Measurements from ENCODE around the gene CHN2.

CHN2 gene

GRCh38 chr7:29209745-29210144 is 15.2 kb downstream of the CHN2 start:
- no peak for TF ChIP-seq POLR2AphosphoS5 (IDR thresholded peaks at IDR 0.05; ENCODE audit: low read depth, low read length)
- no peak for TF ChIP-seq REST (IDR thresholded peaks at IDR 0.05; ENCODE audit: insufficient read depth in 1 of 2, low read depth in 2 of 2, low read length in 2 of 2)
- no peak for TF ChIP-seq FOXP2 (optimal IDR thresholded peaks at IDR 0.05; ENCODE audit: borderline replicate concordance, extremely low read depth, extremely low read length, insufficient read depth)

DNA sequence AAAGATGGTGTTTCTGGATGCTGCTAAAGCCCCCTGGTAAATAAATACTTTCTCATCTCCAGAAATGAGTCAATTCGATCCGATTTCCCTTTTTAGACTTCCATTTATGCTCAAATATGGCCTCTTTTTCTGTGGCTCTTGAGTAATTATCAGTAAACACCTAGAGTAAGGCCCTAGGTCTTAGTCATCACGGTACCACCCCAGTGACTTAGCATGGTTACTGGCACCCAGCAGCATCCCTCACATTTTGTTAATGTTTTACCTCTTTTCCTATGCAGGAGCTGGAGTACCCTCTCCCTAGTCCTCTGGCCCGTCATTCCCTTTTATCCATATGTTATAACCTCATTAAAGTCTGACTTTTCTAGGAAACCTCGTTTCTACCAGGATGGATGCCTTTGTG is 19.5 kb downstream of the CHN2 start:
- no peak for TF ChIP-seq POLR2AphosphoS5 (IDR thresholded peaks at IDR 0.05; ENCODE audit: low read depth, low read length)

DNA sequence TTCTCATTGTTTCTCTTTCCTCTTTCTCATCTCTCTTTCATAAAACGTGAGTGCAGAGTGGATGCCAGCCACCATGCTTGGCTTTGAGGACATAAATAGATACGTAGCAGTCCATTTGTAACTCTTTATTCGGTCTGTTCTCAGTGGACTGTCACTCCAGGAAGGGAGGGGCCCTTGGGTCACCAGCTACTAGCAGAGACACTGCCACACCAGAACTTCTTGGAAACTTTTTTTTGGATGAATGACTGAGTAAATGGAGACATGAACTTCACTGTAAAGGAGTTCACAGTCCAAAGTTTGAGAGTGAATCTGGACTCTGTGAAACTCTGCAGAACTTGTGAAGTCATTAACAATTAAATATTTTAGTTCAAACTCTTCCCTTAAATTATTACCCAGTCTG is 20.2 kb downstream of the CHN2 start:
- TF ChIP-seq FOXP2 (optimal IDR thresholded peaks at IDR 0.05; ENCODE audit: borderline replicate concordance, extremely low read depth, extremely low read length, insufficient read depth), result no peak
- TF ChIP-seq TAF1 (IDR thresholded peaks at IDR 0.05; ENCODE audit: borderline replicate concordance, insufficient read depth, low read length), result no peak
- TF ChIP-seq POLR2AphosphoS5 (IDR thresholded peaks at IDR 0.05; ENCODE audit: low read depth, low read length), result no peak
- no peak for TF ChIP-seq REST (IDR thresholded peaks at IDR 0.05; ENCODE audit: insufficient read depth in 1 of 2, low read depth in 2 of 2, low read length in 2 of 2)
- TF ChIP-seq SIN3A (IDR thresholded peaks at IDR 0.05; ENCODE audit: borderline replicate concordance, insufficient read depth, low read length), result no peak

DNA sequence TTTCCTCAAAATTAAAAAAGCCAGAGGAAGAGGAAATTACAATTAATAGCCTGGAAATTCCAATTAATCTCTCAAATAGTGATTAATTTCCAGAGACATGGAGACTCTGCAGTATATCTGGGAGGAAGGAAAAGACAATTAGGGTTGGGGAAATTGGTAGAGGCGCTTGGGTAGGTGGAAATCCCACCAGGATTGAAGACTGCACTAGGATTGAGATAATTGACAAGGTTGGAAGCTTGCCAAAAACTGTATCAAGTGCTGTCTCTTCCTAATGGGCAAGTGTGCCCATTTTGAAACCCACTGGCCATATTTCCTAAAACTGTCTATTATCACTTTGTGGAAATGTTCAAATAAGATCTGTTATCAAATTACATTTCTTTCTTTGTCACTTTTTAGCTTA is 21.6 kb downstream of the CHN2 start:
- no peak for TF ChIP-seq POLR2AphosphoS5 (IDR thresholded peaks at IDR 0.05; ENCODE audit: low read depth, low read length)
- no peak for TF ChIP-seq TAF1 (IDR thresholded peaks at IDR 0.05; ENCODE audit: borderline replicate concordance, insufficient read depth, low read length)
- TF ChIP-seq REST (IDR thresholded peaks at IDR 0.05; ENCODE audit: insufficient read depth in 1 of 2, low read depth in 2 of 2, low read length in 2 of 2), result no peak
- TF ChIP-seq FOXP2 (optimal IDR thresholded peaks at IDR 0.05; ENCODE audit: borderline replicate concordance, extremely low read depth, extremely low read length, insufficient read depth), result no peak
- no peak for TF ChIP-seq SIN3A (IDR thresholded peaks at IDR 0.05; ENCODE audit: borderline replicate concordance, insufficient read depth, low read length)

GRCh38 chr7:29217113-29217512 is 22.5 kb downstream of the CHN2 start:
- TF ChIP-seq TAF1 (IDR thresholded peaks at IDR 0.05; ENCODE audit: borderline replicate concordance, insufficient read depth, low read length), result no peak
- TF ChIP-seq SIN3A (IDR thresholded peaks at IDR 0.05; ENCODE audit: borderline replicate concordance, insufficient read depth, low read length), result no peak
- TF ChIP-seq POLR2AphosphoS5 (IDR thresholded peaks at IDR 0.05; ENCODE audit: low read depth, low read length), result no peak
- no peak for TF ChIP-seq FOXP2 (optimal IDR thresholded peaks at IDR 0.05; ENCODE audit: borderline replicate concordance, extremely low read depth, extremely low read length, insufficient read depth)
- TF ChIP-seq REST (IDR thresholded peaks at IDR 0.05; ENCODE audit: insufficient read depth in 1 of 2, low read depth in 2 of 2, low read length in 2 of 2), result no peak

Data from PFSK-1 (cell line).